SW480 (cell line): ENCODE data around the gene TMEM52B.
A peak's percentile ranks its signal among the peaks of the same experiment; 100 is the strongest.
"Not testable (repeated sequence)": the region's sequence is repeated elsewhere in the genome, so short reads cannot be mapped to it uniquely, and the experiment has no call there.

Source experiments
- DNase-seq: peaks from one replicate; pipeline ENCODE4 v3.0.0-alpha.2; 2016; ENCODE audit warnings: low spot score

TMEM52B gene

GRCh38 chr12:10211940-10212738 lies 33.3 kb downstream of the TMEM52B start:
- DNase-seq: peak; percentile 99

- DNase-seq: peak; percentile 84
These were observed 33.9 kb downstream of the TMEM52B start, which contains the start of gene GABARAPL1 for GRCh38 chr12:10212739-10213131. Gene GABARAPL1, plus strand, starts transcription at chr12:10212877. Its CDS starts 253 bp downstream, at chr12:10213130.

- DNase-seq: peak; percentile 85
These were observed 34.6 kb downstream of the TMEM52B start for GRCh38 chr12:10213168-10214135.

- peak; percentile 40 for DNase-seq
These were observed 35.5 kb downstream of the TMEM52B start for GRCh38 chr12:10214136-10214894.

GRCh38 chr12:10214895-10215267 lies 36.0 kb downstream of the TMEM52B start:
- DNase-seq: no peak

GRCh38 chr12:10215436-10215835 lies 36.6 kb downstream of the TMEM52B start:
- DNase-seq: no peak

GRCh38 chr12:10215946-10216345 lies 37.1 kb downstream of the TMEM52B start:
- DNase-seq: not testable (repeated sequence)

GRCh38 chr12:10218021-10218420 lies 39.2 kb downstream of the TMEM52B start:
- DNase-seq: no peak

GRCh38 chr12:10220398-10221077 lies 41.7 kb downstream of the TMEM52B start:
- no peak for DNase-seq

- DNase-seq: no peak
These were observed 43.0 kb downstream of the TMEM52B start for GRCh38 chr12:10221846-10222245.

GRCh38 chr12:10223208-10223607 lies 44.4 kb downstream of the TMEM52B start:
- no peak for DNase-seq

- not testable (repeated sequence) for DNase-seq
These were observed 46.6 kb downstream of the TMEM52B start for GRCh38 chr12:10225426-10225825.

GRCh38 chr12:10226086-10226485 lies 47.3 kb downstream of the TMEM52B start:
- no peak for DNase-seq

GRCh38 chr12:10226731-10227130 lies 47.9 kb downstream of the TMEM52B start:
- no peak for DNase-seq

GRCh38 chr12:10227648-10228047 lies 48.8 kb downstream of the TMEM52B start:
- DNase-seq: no peak

GRCh38 chr12:10234562-10234961 lies 55.7 kb downstream of the TMEM52B start:
- no peak for DNase-seq

GRCh38 chr12:10235761-10236631 lies 57.2 kb downstream of the TMEM52B start:
- DNase-seq: peak; percentile 65

GRCh38 chr12:10236720-10237119 lies 57.9 kb downstream of the TMEM52B start:
- no peak for DNase-seq

- no peak for DNase-seq
These were observed 59.7 kb downstream of the TMEM52B start for GRCh38 chr12:10238526-10238925.

- no peak for DNase-seq
These were observed 62.5 kb downstream of the TMEM52B start for GRCh38 chr12:10241290-10241689.
